ENCODE measurements around the gene PTCHD1.

The PTCHD1 gene

GRCh38 chrX:23422912-23423311, 88.3 kb downstream of the PTCHD1 start:
- no peak for DNase-seq

GRCh38 chrX:23434356-23434884, 99.8 kb downstream of the PTCHD1 start:
- no peak for DNase-seq

- no peak for DNase-seq
Observed at GRCh38 chrX:23435108-23435507, 100.5 kb downstream of the PTCHD1 start.

- no peak for DNase-seq
Observed at GRCh38 chrX:23435575-23435974, 100.9 kb downstream of the PTCHD1 start.

GRCh38 chrX:23436875-23437274, 102.2 kb downstream of the PTCHD1 start:
- no peak for DNase-seq

GRCh38 chrX:23451266-23451665, 116.6 kb downstream of the PTCHD1 start:
- no peak for DNase-seq

Measured in DMS79 treated with DMSO at 0.1 percent for 48 hours (cell line).